HCT116 (cell line): ENCODE data around the gene MX2. TPM values are rescaled to one million over a fixed set of nuclear protein-coding genes. Genes with fewer than 3 reads are reported as not detected.
A peak's percentile ranks its signal among the peaks of the same experiment; 100 is the strongest.
"Not testable (repeated sequence)": the region's sequence is repeated elsewhere in the genome, so short reads cannot be mapped to it uniquely, and the experiment has no call there.

Experiments used
- ATAC-seq: fragments of 200-7000 bp; cut with Tn5 transposase; 2 replicates; pipeline ENCODE4 v1.9.1; 2020; ENCODE audit warnings: mild to moderate bottlenecking, moderate library complexity
- BruUV-seq: library from RNA; stranded (reverse); fragments of 400-500 nt; replicated peaks from 2 replicates; lab custom pipeline; 2021; lab: Mats Ljungman, UMichigan
- CTCF ChIA-PET: fragments of 300-600 bp; sonication (Branson Sonifier 250); formaldehyde crosslinking; loops from one replicate; lab custom pipeline; 2021; ENCODE audit warnings: antibody characterized with exemption; lab: Charles Lee
- POLR2A ChIA-PET: fragments of 300-600, 350-600 bp; sonication (Branson Sonifier 250); formaldehyde crosslinking; loops from one replicate; lab custom pipeline; 2021; ENCODE audit warnings: antibody characterized with exemption; lab: Charles Lee
- RAD21 ChIA-PET, 2 experiments: fragments of 300-600 bp; sonication (Branson Sonifier 250); formaldehyde crosslinking; loops; one replicate each; lab custom pipeline; 2023; ENCODE audit warnings: low total read pairs in 2 of 2; ENCODE audit not compliant: uncharacterized antibody in 2 of 2, unreplicated experiment in 2 of 2, low non-redundant PET in 1 of 2; lab: Charles Lee
- DNase-seq: peaks from one replicate; pipeline ENCODE4 v3.0.0-alpha.2; 2010; ENCODE audit warnings: low read depth, low spot score
- H2AFZ ChIP-seq: fragments of 200-600 bp; shearing (Covaris generic), sonication (generic); 2 replicates; pipeline ENCODE4 v1.6.1; 2017; ENCODE audit warnings: low read depth, mixed run types, mixed read lengths, antibody characterized with exemption, low read length; ENCODE audit not compliant: poor library complexity, severe bottlenecking
- H3K27ac ChIP-seq: 2 replicates; pipeline ENCODE4 v1.5.1; 2012; ENCODE audit warnings: low read depth, low read length
- H3K27me3 ChIP-seq: fragments of 200-600 bp; sonication (generic); 2 replicates; pipeline ENCODE4 v1.6.1; 2016; ENCODE audit warnings: mixed run types, low read length, mixed read lengths; ENCODE audit not compliant: insufficient read depth
- H3K36me3 ChIP-seq, 2 experiments: fragments of 200-500 bp in 1 of 2; fragments of 200-600 bp in 1 of 2; sonication (Bioruptor generic) in 1 of 2; sonication (generic) in 1 of 2; 2 replicates each; pipeline versions ENCODE4 v1.5.1 to v1.6.1; 2014 to 2016; ENCODE audit warnings: low read length in 2 of 2, inconsistent platforms in 1 of 2, mixed read lengths in 1 of 2, mixed run types in 1 of 2; ENCODE audit not compliant: insufficient read depth in 2 of 2, control insufficient read depth in 1 of 2
- H3K4me1 ChIP-seq, 2 experiments: fragments of 200-600 bp in 1 of 2; sonication (generic) in 1 of 2; 2 replicates each; pipeline versions ENCODE4 v1.5.1 to v1.6.1; 2012 to 2017; ENCODE audit warnings: low read length in 2 of 2, inconsistent platforms in 1 of 2, mild to moderate bottlenecking in 1 of 2, mixed read lengths in 1 of 2, mixed run types in 1 of 2, moderate library complexity in 1 of 2; ENCODE audit not compliant: insufficient read depth in 2 of 2, control insufficient read depth in 1 of 2
- H3K4me2 ChIP-seq: fragments of 200-600 bp; sonication (generic); 2 replicates; pipeline ENCODE4 v1.6.1; 2017; ENCODE audit warnings: mixed run types, low read length, mixed read lengths
- H3K4me3 ChIP-seq, 2 experiments: fragments of 200-600 bp in 1 of 2; sonication (generic) in 1 of 2; replicated peaks in 1 of 2; 2 replicates each; pipeline ENCODE4 v1.5.1; 2011 to 2016; ENCODE audit warnings: low read length in 2 of 2, control low read depth in 1 of 2, low read depth in 1 of 2, mild to moderate bottlenecking in 1 of 2, mixed read lengths in 1 of 2, mixed run types in 1 of 2
- H3K79me2 ChIP-seq: fragments of 200-600 bp; sonication (generic); 2 replicates; pipeline ENCODE4 v1.6.1; 2017; ENCODE audit warnings: mild to moderate bottlenecking, mixed run types, low read length, moderate library complexity, mixed read lengths; ENCODE audit not compliant: insufficient read depth
- H3K9ac ChIP-seq: fragments of 200-600 bp; sonication (generic); 2 replicates; pipeline ENCODE4 v1.6.1; 2016; ENCODE audit warnings: low read length, mixed read lengths
- H3K9me2 ChIP-seq: fragments of 200-600 bp; sonication (generic), shearing (Covaris generic); 2 replicates; pipeline ENCODE4 v1.6.1; 2017; ENCODE audit warnings: mixed run types, mild to moderate bottlenecking, moderate library complexity; ENCODE audit not compliant: insufficient read depth
- H3K9me3 ChIP-seq, 2 experiments: fragments of 200-500 bp in 1 of 2; fragments of 200-600 bp in 1 of 2; sonication (Bioruptor generic) in 1 of 2; sonication (generic) in 1 of 2; 2 replicates each; pipeline ENCODE4 v1.6.1; 2014 to 2017; ENCODE audit warnings: low read length in 2 of 2, mixed read lengths in 2 of 2, inconsistent platforms in 1 of 2, low read depth in 1 of 2, mild to moderate bottlenecking in 1 of 2, mixed run types in 1 of 2, moderate library complexity in 1 of 2; ENCODE audit not compliant: control insufficient read depth in 1 of 2, insufficient read depth in 1 of 2
- H4K20me1 ChIP-seq: fragments of 200-600 bp; sonication (generic), shearing (Covaris generic); 2 replicates; pipeline ENCODE4 v1.6.1; 2017; ENCODE audit warnings: mixed run types, mild to moderate bottlenecking, moderate library complexity; ENCODE audit not compliant: insufficient read depth
- EGR1 ChIP-seq: IDR thresholded peaks from 2 replicates; pipeline ENCODE4 v1.6.1; 2012; ENCODE audit warnings: low read depth
- POLR2A ChIP-seq: IDR thresholded peaks from 2 replicates; pipeline ENCODE4 v1.7.0; 2011; ENCODE audit warnings: borderline replicate concordance; ENCODE audit not compliant: insufficient read depth, insufficient read length; ENCODE audit errors: extremely low read depth
- SIN3A ChIP-seq: IDR thresholded peaks from 2 replicates; pipeline ENCODE4 v1.6.1; 2012; ENCODE audit warnings: low read depth
- YY1 ChIP-seq: IDR thresholded peaks from 2 replicates; pipeline ENCODE4 v1.6.1; 2011; ENCODE audit warnings: low read length, low read depth, moderate library complexity, mild to moderate bottlenecking; ENCODE audit not compliant: insufficient replicate concordance; ENCODE audit errors: extremely low read depth
- ZFX ChIP-seq: fragments of 450-650 bp; IDR thresholded peaks from 2 replicates; pipeline ENCODE4 v1.6.1; 2017
- intact Hi-C: fragments of 100-400 bp; cut with micrococcal nuclease; formaldehyde crosslinking; loops from 2 replicates; pipeline ENCODE4 v1.10.0; 2022
- total RNA-seq: library from RNA; stranded (reverse); gene quantifications from one replicate; pipeline ENCODE4 v1.2.1, GENCODE V29; 2021; ENCODE audit not compliant: unreplicated experiment
- TF ChIP-seq, protein P1 (sequence below): IDR thresholded peaks from 2 replicates; pipeline ENCODE4 v1.6.1; 2012
- TF ChIP-seq, protein P2 (sequence below): IDR thresholded peaks from 2 replicates; pipeline ENCODE4 v1.6.1; 2012

MX2 gene
- total RNA-seq, 1 experiment from 2014 or later, result 0.22 TPM

DNA sequence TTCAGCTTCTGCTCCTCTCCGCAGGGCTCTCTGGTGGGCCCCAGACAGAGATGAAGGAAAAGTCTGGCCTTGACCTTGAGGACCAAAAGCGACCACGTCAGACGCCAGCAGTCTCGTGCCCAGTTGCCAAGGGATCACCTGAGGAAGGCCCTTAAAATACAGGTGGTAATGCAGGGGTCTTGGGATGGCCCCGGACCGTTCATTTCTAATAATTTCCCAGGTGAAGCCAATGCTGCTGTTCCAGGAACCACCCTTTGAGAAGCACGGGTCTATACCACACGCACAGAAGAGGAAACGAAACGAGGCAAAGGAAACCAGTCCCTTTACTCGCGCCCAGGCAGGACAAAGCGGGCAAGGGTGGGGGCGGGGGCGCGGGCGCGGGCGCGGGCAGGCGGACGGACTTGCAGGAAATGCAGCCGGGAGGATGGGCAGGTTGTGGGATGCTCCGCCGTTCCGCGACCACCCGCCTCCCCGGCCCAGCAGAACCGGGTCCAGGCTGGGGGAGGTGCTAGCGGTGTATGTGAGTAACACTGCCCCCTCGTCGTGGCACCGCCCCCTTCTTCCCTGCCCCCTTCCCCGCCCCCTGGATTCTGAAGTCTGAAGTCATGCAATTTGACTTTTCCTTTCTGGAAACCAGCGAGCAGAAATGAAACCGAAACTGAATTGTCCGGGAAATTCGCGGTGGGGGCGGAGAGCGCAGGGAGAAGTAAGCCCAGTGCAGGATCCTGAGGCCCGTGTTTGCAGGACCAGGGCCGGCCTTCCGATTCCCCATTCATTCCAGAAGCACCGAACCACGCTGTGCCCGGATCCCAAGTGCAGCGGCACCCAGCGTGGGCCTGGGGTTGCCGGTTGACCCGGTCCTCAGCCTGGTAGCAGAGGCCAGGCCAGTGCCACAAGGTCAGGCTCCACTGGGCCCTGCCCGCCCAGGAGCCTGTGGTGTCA lies 58.4 kb downstream of the MX2 start:
- Histone ChIP-seq H3K4me1 (peaks cover 4 to 9% of the 10 kb centered on the region in 2 experiments; a peak in 3 of 4 replicates), H3K79me2 (no peaks in the 10 kb centered on the region), H3K9me3 (no peaks in the 10 kb centered on the region), H3K9ac (peak overlapping the region; percentile 63), H3K4me3 (peak overlapping the region; percentile 60 to 69), H3K27me3 (no peaks in the 10 kb centered on the region), H2AFZ (peak overlapping the region; percentile 80), H3K36me3 (no peaks in the 10 kb centered on the region), H3K9me2 (no peaks in the 10 kb centered on the region), H3K27ac (peak overlapping the region; percentile 63; the same call in 1 of the 2 replicates), H3K4me2 (peak overlapping the region; percentile 94), H4K20me1 (no peaks in the 10 kb centered on the region)
- ChIA-PET CTCF (no interaction called here), RAD21 (no interaction called here), POLR2A (no interaction called here)
- DNase-seq (peak; percentile 23), ATAC-seq (peak; percentile 90)
- BruUV-seq, result no TSS peak
- TF ChIP-seq EGR1 (peak; percentile 43; the same call in 1 of the 2 replicates), ZFX (peak; percentile 34; the same call in 1 of the 2 replicates), YY1 (no peak), POLR2A (no peak), SIN3A (no peak)
- TF ChIP-seq, protein P1, sequence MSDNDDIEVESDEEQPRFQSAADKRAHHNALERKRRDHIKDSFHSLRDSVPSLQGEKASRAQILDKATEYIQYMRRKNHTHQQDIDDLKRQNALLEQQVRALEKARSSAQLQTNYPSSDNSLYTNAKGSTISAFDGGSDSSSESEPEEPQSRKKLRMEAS, result no peak
- TF ChIP-seq, protein P2, sequence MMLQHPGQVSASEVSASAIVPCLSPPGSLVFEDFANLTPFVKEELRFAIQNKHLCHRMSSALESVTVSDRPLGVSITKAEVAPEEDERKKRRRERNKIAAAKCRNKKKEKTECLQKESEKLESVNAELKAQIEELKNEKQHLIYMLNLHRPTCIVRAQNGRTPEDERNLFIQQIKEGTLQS, result no peak
- intact Hi-C loops, result no loop called here

DNA sequence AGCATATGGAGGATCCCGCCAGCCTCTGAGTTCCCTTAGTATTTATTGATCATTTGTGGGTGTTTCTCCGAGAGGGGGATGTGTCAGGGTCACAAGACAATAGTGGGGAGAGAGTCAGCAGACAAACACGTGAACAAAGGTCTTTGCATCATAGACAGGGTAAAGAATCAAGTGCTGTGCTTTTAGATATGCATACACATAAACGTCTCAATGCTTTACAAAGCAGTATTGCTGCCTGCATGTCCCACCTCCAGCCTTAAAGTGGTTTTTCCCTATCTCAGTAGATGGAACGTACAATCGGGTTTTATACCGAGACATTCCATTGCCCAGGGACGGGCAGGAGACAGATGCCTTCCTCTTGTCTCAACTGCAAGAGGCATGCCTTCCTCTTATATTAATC lies 59.2 kb downstream of the MX2 start:
- H4K20me1 ChIP-seq, H3K36me3 ChIP-seq, intact Hi-C loops, ATAC-seq, H3K79me2 ChIP-seq, POLR2A ChIA-PET, BruUV-seq, DNase-seq, H3K9me3 ChIP-seq, H3K27ac ChIP-seq, H2AFZ ChIP-seq, H3K9me2 ChIP-seq, H3K4me1 ChIP-seq, RAD21 ChIA-PET, CTCF ChIA-PET, H3K27me3 ChIP-seq: not testable (repeated sequence)
- H3K4me3 ChIP-seq, result peak overlapping the region in 1 of 2 experiments; percentile 69; a peak in 2 of 4 replicates
- peak overlapping the region; percentile 63; the same call in 1 of the 2 replicates for H3K9ac ChIP-seq
- peak overlapping the region; percentile 94 for H3K4me2 ChIP-seq
